Uterus (tissue), 4 donors: ENCODE results near the gene BBS9. TPM values are rescaled to one million over a fixed set of nuclear protein-coding genes. Genes with fewer than 3 reads are reported as not detected.

Experiments
- DNase-seq, 2 donors: peaks; one replicate each; pipeline ENCODE4 v3.0.0-alpha.2; 2019 to 2020
- H3K27ac ChIP-seq, 2 donors: fragments of 200-600 bp; sonication (generic); 1 replicate in 1 of 2; 2 replicates in 1 of 2; pipeline ENCODE4 v1.5.1; 2016 to 2018
- H3K27me3 ChIP-seq, 2 donors: fragments of 200-600 bp; sonication (generic); one replicate each; pipeline ENCODE4 v1.5.1; 2018 to 2019; ENCODE audit warnings: control low read depth in 1 of 2
- H3K36me3 ChIP-seq, 2 donors: fragments of 200-600 bp; sonication (generic); one replicate each; pipeline ENCODE4 v1.5.1; 2019; ENCODE audit warnings: control low read depth in 1 of 2
- H3K4me1 ChIP-seq, 2 donors: fragments of 200-600 bp; sonication (generic); one replicate each; pipeline ENCODE4 v1.5.1; 2018 to 2019; ENCODE audit warnings: control low read depth in 1 of 2
- H3K4me3 ChIP-seq, 2 donors: fragments of 200-600 bp; sonication (generic); 1 replicate in 1 of 2; 2 replicates in 1 of 2; pipeline ENCODE4 v1.5.1; 2018 to 2019; ENCODE audit warnings: mild to moderate bottlenecking in 1 of 2
- H3K9me3 ChIP-seq, 2 donors: fragments of 200-600 bp; sonication (generic); one replicate each; pipeline ENCODE4 v1.5.1; 2019; ENCODE audit warnings: control low read depth in 1 of 2
- CTCF ChIP-seq, 4 experiments: fragments of 200-600 bp in 2 of 4; fragments of 450-650 bp in 2 of 4; sonication (generic) in 2 of 4; IDR thresholded peaks; one replicate each; pipeline ENCODE4 v1.5.1; 2016 to 2019; ENCODE audit warnings: antibody characterized with exemption in 4 of 4, mild to moderate bottlenecking in 2 of 4, moderate library complexity in 1 of 4
- POLR2A ChIP-seq, 2 donors: fragments of 450-650 bp; IDR thresholded peaks; one replicate each; pipeline ENCODE4 v1.6.1; 2016; ENCODE audit warnings: antibody characterized with exemption in 2 of 2, mild to moderate bottlenecking in 1 of 2, moderate library complexity in 1 of 2
- intact Hi-C: fragments of 100-400 bp; cut with DNase I; formaldehyde crosslinking; loops from one replicate; pipeline ENCODE4 v1.15.1; 2023; ENCODE audit warnings: low total_unique reads
- total RNA-seq, 4 donors: library from RNA; depleted of rRNA in 3 of 4; stranded (reverse); fragments of >200 nt in 3 of 4; gene quantifications; one replicate each; pipeline versions ENCODE4 v1.1.0 to v1.2.4, GENCODE V29; 2014 to 2023
- donor health status: DM: yes; HTN: yes; CAD: no.

Gene BBS9
- total RNA-seq, 4 donors from 2014 or later: 24.1 to 77.4 (median 39.4) TPM

DNA sequence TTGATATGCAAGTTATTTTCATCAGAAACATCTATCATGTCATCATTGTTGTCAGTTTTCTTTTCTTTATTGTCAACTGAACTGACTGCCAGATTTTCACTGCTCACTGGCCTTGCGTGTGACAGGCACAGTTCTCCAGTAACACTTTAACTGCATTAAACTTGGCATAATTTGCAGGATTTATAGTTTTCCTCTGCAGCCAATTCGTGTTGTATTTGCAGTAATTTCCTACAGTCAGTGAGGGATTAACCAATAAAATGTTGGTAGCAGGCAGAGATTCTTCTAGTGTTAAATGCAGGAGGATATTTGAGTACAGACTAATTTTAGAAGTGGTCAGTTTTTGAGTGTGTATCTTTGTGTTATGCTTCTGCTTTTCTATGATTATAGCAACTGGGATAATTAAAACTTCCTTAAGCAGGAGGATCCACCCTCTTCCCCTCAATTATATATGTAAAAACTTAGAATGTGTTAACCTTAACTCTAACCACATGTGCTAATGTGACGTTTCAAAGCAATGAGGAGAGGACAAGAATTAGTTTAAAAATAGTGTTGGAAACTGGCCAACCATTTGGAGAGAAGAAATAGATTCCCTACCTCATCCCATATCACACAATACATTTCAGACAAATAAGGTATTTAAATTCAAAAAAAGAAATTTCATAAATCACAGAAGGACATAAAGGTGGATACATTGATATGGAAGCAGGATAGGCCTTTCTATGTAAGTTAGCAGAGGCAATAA is 410.5 kb downstream of the BBS9 start:
- Histone ChIP-seq H3K4me3 (no peak overlapping the region), H3K9me3 (no peaks in the 10 kb centered on the region), H3K4me1 (no peaks in the 10 kb centered on the region), H3K27me3 (no peaks in the 10 kb centered on the region), H3K27ac (no peak overlapping the region), H3K36me3 (no peaks in the 10 kb centered on the region)
- intact Hi-C loops: no loop called here
- TF ChIP-seq POLR2A (IDR thresholded peaks at IDR 0.05): no peak
- no peak for TF ChIP-seq CTCF (IDR thresholded peaks at IDR 0.05)
- no peak for DNase-seq

DNA sequence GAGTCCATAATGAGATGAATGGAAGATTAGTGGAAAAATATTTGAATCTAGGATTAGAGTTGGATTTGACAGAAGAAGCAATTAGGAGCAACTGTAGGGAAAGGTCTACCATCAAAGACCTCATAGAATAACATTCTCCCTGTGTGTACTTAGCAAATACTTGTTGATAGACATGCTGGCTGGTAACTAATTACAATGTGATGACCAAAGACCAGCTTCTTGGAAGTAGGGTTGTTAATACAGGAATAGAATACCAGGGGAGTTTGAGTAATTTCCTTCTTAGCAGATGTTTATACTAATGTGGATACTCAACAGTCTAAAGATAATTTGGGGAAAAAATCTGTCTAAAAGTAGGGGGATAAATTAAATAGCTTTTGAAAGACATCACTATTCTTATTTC is 418.5 kb downstream of the BBS9 start:
- Histone ChIP-seq H3K36me3 (no peaks in the 10 kb centered on the region), H3K9me3 (no peaks in the 10 kb centered on the region), H3K27me3 (no peaks in the 10 kb centered on the region), H3K27ac (no peak overlapping the region), H3K4me3 (no peak overlapping the region), H3K4me1 (no peaks in the 10 kb centered on the region)
- TF ChIP-seq CTCF (IDR thresholded peaks at IDR 0.05) (no peak), POLR2A (IDR thresholded peaks at IDR 0.05) (no peak)
- DNase-seq: no peak
- intact Hi-C loops: no loop called here

- intact Hi-C loops: no loop called here
- H3K27me3 ChIP-seq: no peaks in the 10 kb centered on the region
- H3K36me3 ChIP-seq: no peaks in the 10 kb centered on the region
- no peaks in the 10 kb centered on the region for H3K4me1 ChIP-seq
- no peak overlapping the region for H3K27ac ChIP-seq
- H3K9me3 ChIP-seq: no peaks in the 10 kb centered on the region
- H3K4me3 ChIP-seq: no peak overlapping the region
- no peak for DNase-seq
- no peak for TF ChIP-seq POLR2A (IDR thresholded peaks at IDR 0.05)
- TF ChIP-seq CTCF (IDR thresholded peaks at IDR 0.05): no peak
These were observed 421.0 kb downstream of the BBS9 start for GRCh38 chr7:33550363-33550762.

DNA sequence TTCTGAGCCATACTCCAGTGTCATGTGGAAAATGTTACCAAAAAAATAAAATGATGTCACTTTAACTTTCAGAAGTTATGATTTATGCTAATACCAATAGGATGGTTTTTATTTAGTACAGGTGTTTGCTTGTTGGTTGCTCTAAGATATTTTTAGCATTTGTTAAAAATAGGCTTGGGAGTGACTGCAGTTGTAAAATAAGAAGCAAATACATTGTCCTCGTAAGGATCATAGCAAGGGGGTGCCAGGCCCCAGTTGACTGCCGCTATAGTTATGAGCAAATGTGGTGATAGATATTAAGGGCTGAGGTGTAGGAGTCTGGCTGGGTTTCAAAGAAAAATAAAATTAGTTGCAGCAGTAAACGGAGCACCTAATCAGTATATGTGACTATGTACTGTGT is 421.6 kb downstream of the BBS9 start:
- H3K36me3 ChIP-seq: no peaks in the 10 kb centered on the region
- intact Hi-C loops: no loop called here
- H3K9me3 ChIP-seq: no peaks in the 10 kb centered on the region
- no peak overlapping the region for H3K27ac ChIP-seq
- no peak overlapping the region for H3K4me3 ChIP-seq
- no peaks in the 10 kb centered on the region for H3K27me3 ChIP-seq
- TF ChIP-seq POLR2A (IDR thresholded peaks at IDR 0.05) (no peak), CTCF (IDR thresholded peaks at IDR 0.05) (no peak)
- DNase-seq: no peak
- no peaks in the 10 kb centered on the region for H3K4me1 ChIP-seq

- intact Hi-C loops: no loop called here
- no peak overlapping the region for H3K27ac ChIP-seq
- TF ChIP-seq CTCF (IDR thresholded peaks at IDR 0.05) (no peak), POLR2A (IDR thresholded peaks at IDR 0.05) (no peak)
These were observed 424.7 kb downstream of the BBS9 start for GRCh38 chr7:33554046-33554445.

More at GRCh38 chr7:33554046-33554445, 424.7 kb downstream of the BBS9 start:
- no peak for DNase-seq
- Histone ChIP-seq H3K36me3 (no peaks in the 10 kb centered on the region), H3K9me3 (no peaks in the 10 kb centered on the region), H3K27me3 (no peaks in the 10 kb centered on the region), H3K4me3 (no peak overlapping the region), H3K4me1 (no peaks in the 10 kb centered on the region)
